Measurements from ENCODE around the gene ATXN2. TPM values are rescaled to one million over a fixed set of nuclear protein-coding genes. Genes with fewer than 3 reads are reported as not detected.

Gene ATXN2
- total RNA-seq, 1 donor from 2014 or later = 66.6 TPM

GRCh38 chr12:111429828-111430432 is 169.2 kb downstream of the ATXN2 start:
- ATAC-seq (no peak), DNase-seq (no peak)
- Histone ChIP-seq H3K36me3 (no peaks in the 10 kb centered on the region), H3K9me3 (no peaks in the 10 kb centered on the region), H3K27ac (peak overlapping the region; percentile 52), H3K4me1 (peaks cover 76% of the 10 kb centered on the region), H3K4me3 (peak overlapping the region; percentile 21), H3K27me3 (no peaks in the 10 kb centered on the region)
- intact Hi-C loops (cut with DNase I) = no loop called here
- TF ChIP-seq, protein P1, sequence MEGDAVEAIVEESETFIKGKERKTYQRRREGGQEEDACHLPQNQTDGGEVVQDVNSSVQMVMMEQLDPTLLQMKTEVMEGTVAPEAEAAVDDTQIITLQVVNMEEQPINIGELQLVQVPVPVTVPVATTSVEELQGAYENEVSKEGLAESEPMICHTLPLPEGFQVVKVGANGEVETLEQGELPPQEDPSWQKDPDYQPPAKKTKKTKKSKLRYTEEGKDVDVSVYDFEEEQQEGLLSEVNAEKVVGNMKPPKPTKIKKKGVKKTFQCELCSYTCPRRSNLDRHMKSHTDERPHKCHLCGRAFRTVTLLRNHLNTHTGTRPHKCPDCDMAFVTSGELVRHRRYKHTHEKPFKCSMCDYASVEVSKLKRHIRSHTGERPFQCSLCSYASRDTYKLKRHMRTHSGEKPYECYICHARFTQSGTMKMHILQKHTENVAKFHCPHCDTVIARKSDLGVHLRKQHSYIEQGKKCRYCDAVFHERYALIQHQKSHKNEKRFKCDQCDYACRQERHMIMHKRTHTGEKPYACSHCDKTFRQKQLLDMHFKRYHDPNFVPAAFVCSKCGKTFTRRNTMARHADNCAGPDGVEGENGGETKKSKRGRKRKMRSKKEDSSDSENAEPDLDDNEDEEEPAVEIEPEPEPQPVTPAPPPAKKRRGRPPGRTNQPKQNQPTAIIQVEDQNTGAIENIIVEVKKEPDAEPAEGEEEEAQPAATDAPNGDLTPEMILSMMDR (IDR thresholded peaks at IDR 0.05) = no peak

DNA sequence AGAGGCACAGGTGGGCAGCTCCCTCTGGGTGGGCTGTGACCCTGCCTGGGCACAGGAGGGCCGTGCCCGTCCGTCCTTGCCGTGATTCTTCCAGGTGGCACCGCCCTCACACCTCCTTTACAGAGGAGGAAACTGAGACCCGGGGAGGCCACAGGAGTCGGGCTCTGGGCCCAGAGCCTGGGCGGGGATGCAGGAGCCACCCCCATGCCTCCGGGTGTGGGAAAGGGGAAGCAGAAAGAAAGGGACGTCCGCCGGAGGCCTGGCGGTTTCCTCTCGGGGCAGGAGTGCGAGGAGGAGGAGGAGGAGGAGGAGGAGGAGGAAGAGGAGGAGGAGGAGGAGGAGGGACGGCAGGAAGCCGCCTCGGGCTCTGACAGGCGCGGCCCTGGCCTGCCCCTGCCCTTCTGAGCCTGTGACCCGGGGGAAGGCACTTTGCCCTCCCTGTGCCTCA is 170.4 kb downstream of the ATXN2 start:
- no peaks in the 10 kb centered on the region for H3K27me3 ChIP-seq
- H3K4me3 ChIP-seq = no peak overlapping the region
- intact Hi-C loops (cut with DNase I) = no loop called here
- TF ChIP-seq, protein P1 (IDR thresholded peaks at IDR 0.05) = no peak
- no peaks in the 10 kb centered on the region for H3K9me3 ChIP-seq
- H3K36me3 ChIP-seq = no peaks in the 10 kb centered on the region
- H3K4me1 ChIP-seq = peaks cover 75% of the 10 kb centered on the region
- H3K27ac ChIP-seq = peak overlapping the region; percentile 52
- DNase-seq = peak; percentile 84
- peak; percentile 81 for ATAC-seq

DNA sequence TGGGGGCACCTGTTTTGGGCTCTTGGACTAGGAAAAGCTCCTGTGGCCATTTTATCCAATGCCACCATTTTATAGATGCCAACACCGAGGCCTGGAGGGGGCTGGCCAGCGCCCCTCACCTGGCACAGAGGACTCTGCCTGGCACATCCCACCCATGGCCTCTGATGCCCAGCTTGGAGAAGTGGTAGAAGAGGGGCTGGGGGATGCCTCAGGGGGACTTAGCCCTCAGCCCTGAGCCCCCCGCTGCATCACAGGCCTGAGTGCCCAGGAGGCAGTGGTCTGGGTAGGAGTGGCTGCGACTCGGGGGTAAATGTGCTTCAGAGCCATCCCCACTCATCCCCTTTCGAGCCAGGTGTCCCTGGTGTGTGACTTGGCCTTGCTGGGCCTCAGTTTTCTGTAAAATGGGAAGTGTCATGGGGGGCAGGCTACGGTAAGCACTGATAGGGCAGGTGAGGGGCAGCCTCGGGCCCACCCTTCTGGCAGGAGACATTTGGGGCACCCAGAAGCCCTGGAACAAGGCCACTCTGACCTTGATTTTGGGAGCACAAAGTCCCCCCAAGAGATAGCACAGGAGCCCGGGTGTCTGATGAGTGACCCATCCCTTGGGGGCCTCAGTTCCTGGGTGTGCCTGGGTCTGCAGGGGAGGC is 170.9 kb downstream of the ATXN2 start:
- no peak for ATAC-seq
- peak overlapping the region; percentile 42 for H3K27ac ChIP-seq

DNA sequence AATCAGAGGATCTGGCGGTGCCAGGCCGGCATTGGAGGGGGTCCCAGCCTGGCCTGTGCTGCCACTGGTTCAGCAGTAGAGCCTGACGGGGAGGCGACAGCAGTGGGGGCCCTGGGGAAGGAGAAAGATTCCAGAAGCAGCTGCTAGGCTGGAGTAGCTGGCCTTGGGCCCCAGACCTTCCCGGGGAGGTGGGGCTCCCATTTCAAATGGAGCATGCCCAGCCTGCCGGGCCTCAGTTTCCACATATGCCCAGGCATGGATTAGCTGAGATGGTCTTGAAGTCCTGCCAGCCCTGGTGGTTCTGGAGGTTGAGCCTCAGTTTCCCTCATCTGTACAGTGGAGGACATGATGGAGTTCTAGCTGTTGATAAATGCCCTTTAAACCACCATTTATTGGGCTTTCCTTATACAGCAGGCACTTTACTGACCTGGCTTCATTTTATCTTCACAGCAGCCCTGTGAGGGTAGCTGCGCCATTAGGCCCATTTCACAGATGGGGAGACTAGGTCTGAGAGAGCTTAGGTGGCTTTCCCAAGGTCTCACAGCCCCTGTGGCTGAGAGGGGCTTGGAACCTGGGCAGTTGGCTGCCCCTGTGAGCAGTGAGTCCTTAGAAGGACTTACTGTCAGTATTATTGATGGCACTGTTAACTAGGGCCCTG is 171.6 kb downstream of the ATXN2 start:
- no peak for DNase-seq
- no peak for ATAC-seq
- H3K27ac ChIP-seq = peak overlapping the region; percentile 42
- intact Hi-C loops (cut with DNase I) = no loop called here
- TF ChIP-seq, protein P1 (IDR thresholded peaks at IDR 0.05) = no peak
- peaks cover 64% of the 10 kb centered on the region for H3K4me1 ChIP-seq
- no peaks in the 10 kb centered on the region for H3K9me3 ChIP-seq
- no peak overlapping the region for H3K4me3 ChIP-seq
- no peaks in the 10 kb centered on the region for H3K36me3 ChIP-seq
- H3K27me3 ChIP-seq = no peaks in the 10 kb centered on the region

More for the DNA sequence above, 170.9 kb downstream of the ATXN2 start:
- H3K36me3 ChIP-seq = no peaks in the 10 kb centered on the region
- TF ChIP-seq, protein P1 (IDR thresholded peaks at IDR 0.05) = no peak
- no peaks in the 10 kb centered on the region for H3K9me3 ChIP-seq
- DNase-seq = no peak
- intact Hi-C loops (cut with DNase I) = no loop called here
- H3K4me1 ChIP-seq = peaks cover 71% of the 10 kb centered on the region
- H3K27me3 ChIP-seq = no peaks in the 10 kb centered on the region
- no peak overlapping the region for H3K4me3 ChIP-seq

DNA sequence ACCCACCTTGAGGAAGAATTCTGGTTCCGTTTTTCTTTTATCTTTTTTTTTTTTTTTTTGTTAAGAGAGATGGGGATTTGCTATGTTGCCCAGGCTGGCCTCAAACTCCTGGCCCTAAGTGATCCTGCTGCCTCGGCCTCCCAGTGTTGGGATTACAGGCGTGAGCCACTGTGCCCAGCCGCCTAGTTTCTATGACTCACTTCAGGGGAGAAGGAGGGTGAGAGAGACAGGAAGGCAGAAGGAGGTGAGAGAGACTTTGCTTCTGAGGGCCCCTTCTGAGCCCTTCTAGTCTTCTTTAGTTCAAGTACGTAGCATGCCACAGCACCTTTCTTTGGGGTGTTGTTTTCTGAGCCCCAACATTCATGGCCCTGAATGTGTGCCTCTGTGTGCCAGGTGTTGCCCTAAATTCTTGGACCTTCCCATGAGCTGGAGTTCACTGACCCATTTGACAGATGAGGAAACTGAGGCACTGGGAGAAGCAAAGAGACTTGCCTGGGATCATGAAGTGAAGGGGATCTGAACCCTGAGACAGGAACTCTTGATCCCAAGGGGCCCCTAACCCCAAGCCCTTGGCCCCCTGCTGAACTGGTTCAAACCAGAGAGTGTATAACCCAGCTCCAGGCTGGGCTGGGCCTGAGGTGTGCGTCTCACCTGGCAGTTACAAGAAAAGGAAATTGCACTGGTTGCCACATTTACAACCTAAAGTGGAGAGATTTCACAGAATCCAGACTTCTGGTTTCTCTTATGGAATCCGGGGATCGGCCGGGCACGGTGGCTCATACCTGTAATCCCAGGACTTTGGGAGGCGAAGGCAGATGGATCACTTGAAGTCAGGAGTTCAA is 172.6 kb downstream of the ATXN2 start:
- Histone ChIP-seq H3K27ac (peak overlapping the region; percentile 6), H3K27me3 (no peaks in the 10 kb centered on the region), H3K4me3 (no peak overlapping the region), H3K4me1 (peaks cover 59% of the 10 kb centered on the region), H3K9me3 (no peaks in the 10 kb centered on the region), H3K36me3 (peaks cover 7% of the 10 kb centered on the region)
- DNase-seq = no peak
- intact Hi-C loops (cut with DNase I) = no loop called here
- no peak for ATAC-seq
- TF ChIP-seq, protein P1 (IDR thresholded peaks at IDR 0.05) = no peak
